ENCODE measurements around the gene CCDC171. TPM values are rescaled to one million over a fixed set of nuclear protein-coding genes. Genes with fewer than 3 reads are reported as not detected.

Gene CCDC171
- total RNA-seq, 1 donor from 2014 or later, result 1.7 TPM

DNA sequence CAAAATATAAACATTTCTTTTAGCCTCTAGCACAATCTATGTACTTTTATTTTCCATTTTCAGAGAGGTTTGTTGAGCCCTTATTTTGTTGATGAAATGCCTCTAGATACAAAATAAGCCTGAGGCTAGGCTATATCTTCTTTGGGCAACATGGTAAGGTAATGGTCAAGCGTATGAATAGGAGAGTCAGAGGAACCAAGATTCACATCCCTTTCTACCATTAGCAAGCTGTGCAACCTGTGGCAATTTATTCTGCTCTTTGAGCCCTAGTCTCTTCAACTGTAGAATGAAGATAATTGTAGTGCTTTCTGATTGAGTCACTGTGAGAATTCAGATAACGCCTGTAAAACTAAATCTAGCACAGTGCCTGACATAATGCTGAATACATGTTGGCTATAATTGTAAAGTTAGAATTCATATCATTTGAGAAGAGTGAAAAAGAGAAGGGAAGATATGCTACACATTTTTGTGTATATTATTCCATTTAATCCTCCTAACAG is 412.5 kb downstream of the CCDC171 start:
- H3K27me3 ChIP-seq, result no peaks in the 10 kb centered on the region
- no peak overlapping the region for H3K4me3 ChIP-seq
- no peaks in the 10 kb centered on the region for H3K36me3 ChIP-seq
- TF ChIP-seq, protein P1, sequence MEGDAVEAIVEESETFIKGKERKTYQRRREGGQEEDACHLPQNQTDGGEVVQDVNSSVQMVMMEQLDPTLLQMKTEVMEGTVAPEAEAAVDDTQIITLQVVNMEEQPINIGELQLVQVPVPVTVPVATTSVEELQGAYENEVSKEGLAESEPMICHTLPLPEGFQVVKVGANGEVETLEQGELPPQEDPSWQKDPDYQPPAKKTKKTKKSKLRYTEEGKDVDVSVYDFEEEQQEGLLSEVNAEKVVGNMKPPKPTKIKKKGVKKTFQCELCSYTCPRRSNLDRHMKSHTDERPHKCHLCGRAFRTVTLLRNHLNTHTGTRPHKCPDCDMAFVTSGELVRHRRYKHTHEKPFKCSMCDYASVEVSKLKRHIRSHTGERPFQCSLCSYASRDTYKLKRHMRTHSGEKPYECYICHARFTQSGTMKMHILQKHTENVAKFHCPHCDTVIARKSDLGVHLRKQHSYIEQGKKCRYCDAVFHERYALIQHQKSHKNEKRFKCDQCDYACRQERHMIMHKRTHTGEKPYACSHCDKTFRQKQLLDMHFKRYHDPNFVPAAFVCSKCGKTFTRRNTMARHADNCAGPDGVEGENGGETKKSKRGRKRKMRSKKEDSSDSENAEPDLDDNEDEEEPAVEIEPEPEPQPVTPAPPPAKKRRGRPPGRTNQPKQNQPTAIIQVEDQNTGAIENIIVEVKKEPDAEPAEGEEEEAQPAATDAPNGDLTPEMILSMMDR (IDR thresholded peaks at IDR 0.05), result no peak
- no peaks in the 10 kb centered on the region for H3K9me3 ChIP-seq
- no peaks in the 10 kb centered on the region for H3K4me1 ChIP-seq
- intact Hi-C loops (cut with DNase I), result no loop called here
- no peak for DNase-seq (ENCODE audit: low spot score in 2 of 2)
- H3K27ac ChIP-seq, result no peak overlapping the region

DNA sequence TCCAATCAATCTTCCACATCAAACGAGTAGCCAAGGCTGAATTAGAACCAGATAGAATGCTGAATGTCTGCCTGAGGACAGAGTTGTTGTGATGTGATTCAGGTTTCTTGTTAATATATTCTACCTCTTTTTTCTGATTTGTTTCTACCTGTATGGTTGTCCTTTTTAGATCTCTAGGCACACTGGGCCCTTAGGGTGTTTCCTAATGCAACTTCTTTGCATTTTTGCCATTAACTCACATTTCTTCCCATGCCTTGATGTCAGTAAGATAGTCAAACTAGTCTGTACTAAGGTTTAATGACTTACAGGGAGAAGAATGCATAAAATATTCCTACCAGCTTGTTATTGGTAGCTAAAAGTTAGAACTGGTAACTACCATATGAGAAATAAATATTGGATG is 413.6 kb downstream of the CCDC171 start:
- Histone ChIP-seq H3K4me1 (no peaks in the 10 kb centered on the region), H3K9me3 (no peaks in the 10 kb centered on the region), H3K36me3 (no peaks in the 10 kb centered on the region), H3K4me3 (no peak overlapping the region), H3K27ac (no peak overlapping the region), H3K27me3 (no peaks in the 10 kb centered on the region)
- intact Hi-C loops (cut with DNase I), result no loop called here
- no peak for DNase-seq (ENCODE audit: low spot score in 2 of 2)
- TF ChIP-seq, protein P1 (IDR thresholded peaks at IDR 0.05), result no peak

DNA sequence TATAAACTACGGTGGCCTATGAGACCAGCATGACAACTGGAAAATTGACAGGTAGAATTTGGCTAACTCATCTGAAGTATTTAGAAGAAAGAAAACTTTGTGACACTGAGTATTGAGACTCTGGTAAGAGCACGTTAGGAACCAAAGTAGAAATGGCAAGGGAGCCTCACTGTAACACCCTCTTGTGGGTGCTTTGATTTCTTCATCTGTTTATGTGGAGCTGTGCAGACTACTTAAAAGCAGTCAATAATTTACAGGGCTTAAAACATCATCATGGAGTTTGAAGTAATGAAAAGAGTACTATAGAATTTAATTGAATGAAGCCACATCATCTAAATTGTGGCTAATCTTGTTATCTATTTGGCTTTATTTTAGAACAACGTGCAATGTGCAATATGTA is 414.2 kb downstream of the CCDC171 start:
- H3K27me3 ChIP-seq, result no peaks in the 10 kb centered on the region
- H3K9me3 ChIP-seq, result no peaks in the 10 kb centered on the region
- intact Hi-C loops (cut with DNase I), result no loop called here
- H3K4me3 ChIP-seq, result no peak overlapping the region
- DNase-seq (ENCODE audit: low spot score in 2 of 2), result no peak
- H3K4me1 ChIP-seq, result no peaks in the 10 kb centered on the region
- H3K27ac ChIP-seq, result no peak overlapping the region
- TF ChIP-seq, protein P1 (IDR thresholded peaks at IDR 0.05), result no peak
- no peaks in the 10 kb centered on the region for H3K36me3 ChIP-seq

DNA sequence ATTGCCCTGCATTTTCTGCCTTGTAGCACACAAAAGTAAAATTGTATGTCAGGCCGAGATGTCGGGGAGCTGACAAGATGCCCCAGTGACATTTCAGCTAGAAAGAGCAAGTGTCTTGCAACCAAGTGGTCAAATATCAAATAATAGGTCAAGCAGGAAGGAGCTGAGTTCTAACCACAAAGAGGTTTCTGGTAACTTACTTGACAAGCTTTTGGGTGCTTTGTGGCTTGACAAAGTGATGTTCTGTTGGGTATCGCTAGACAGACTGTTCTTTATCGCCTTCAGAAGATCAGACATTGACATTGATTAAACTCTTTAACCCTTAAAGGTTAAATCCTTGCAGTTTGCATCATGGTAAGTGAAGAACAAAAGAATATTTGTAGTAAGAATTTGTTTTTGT is 419.9 kb downstream of the CCDC171 start:
- intact Hi-C loops (cut with DNase I), result no loop called here
- DNase-seq (ENCODE audit: low spot score in 2 of 2), result no peak
- Histone ChIP-seq H3K36me3 (no peaks in the 10 kb centered on the region), H3K4me3 (no peak overlapping the region), H3K27me3 (no peaks in the 10 kb centered on the region), H3K9me3 (no peaks in the 10 kb centered on the region), H3K27ac (no peak overlapping the region), H3K4me1 (no peaks in the 10 kb centered on the region)
- TF ChIP-seq, protein P1 (IDR thresholded peaks at IDR 0.05), result no peak

DNA sequence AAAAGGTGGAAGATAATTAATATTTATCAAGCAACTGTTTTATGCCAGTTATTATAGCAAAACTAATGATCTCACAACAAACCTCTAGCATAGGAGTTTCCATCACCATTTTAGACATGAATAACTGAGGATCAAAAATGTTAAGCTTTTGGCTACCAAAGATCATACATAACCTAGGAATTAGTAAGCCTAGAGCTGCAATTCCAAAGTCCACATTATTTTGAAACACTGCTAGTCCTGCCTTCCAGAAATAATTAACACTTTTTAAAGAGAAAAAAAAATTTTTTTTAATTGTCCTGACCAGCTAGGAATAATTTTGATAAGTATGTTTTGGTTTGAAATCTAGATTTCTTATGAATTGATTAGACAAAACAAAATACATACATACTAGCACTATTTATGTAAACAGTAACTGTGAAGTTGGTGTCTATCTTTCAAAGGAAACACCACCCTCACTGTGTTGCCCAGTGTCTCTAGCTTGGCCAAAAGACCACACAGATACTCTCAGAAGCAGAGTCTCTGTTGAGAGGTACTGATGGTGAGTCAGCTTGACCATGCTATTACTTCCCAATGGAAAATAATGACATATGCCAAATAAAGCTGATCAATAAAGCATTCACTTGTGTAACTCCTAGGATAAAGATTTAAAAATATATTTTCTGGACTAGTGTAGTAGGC is 422.4 kb downstream of the CCDC171 start:
- Histone ChIP-seq H3K4me1 (no peaks in the 10 kb centered on the region), H3K36me3 (no peaks in the 10 kb centered on the region), H3K27ac (no peak overlapping the region), H3K4me3 (no peak overlapping the region), H3K9me3 (no peaks in the 10 kb centered on the region), H3K27me3 (no peaks in the 10 kb centered on the region)
- DNase-seq (ENCODE audit: low spot score in 2 of 2), result no peak
- intact Hi-C loops (cut with DNase I), result no loop called here
- TF ChIP-seq, protein P1 (IDR thresholded peaks at IDR 0.05), result no peak
